ENCODE results near the gene CORO2B.

Gene CORO2B

GRCh38 chr15:68636256-68636655 is 57.5 kb downstream of the CORO2B start:
- TF ChIP-seq ZNF8 (CRISPR knock-in tag; IDR thresholded peaks at IDR 0.05) (no peak), TOX (CRISPR knock-in tag; IDR thresholded peaks at IDR 0.05; ENCODE audit: borderline replicate concordance) (no peak), PPARA (CRISPR knock-in tag; IDR thresholded peaks at IDR 0.05; ENCODE audit: borderline replicate concordance) (no peak), TCF4 (CRISPR knock-in tag; IDR thresholded peaks at IDR 0.05; ENCODE audit: borderline replicate concordance) (no peak), ZFP30 (CRISPR knock-in tag; IDR thresholded peaks at IDR 0.05) (no peak)
- ATAC-seq, result no peak

- ATAC-seq, result no peak
- no peak for TF ChIP-seq CSRNP3 (CRISPR knock-in tag; IDR thresholded peaks at IDR 0.05)
- TF ChIP-seq POU6F1 (CRISPR knock-in tag; IDR thresholded peaks at IDR 0.05; ENCODE audit: borderline replicate concordance, low read depth), result no peak
- no peak for TF ChIP-seq ZFP30 (CRISPR knock-in tag; IDR thresholded peaks at IDR 0.05)
- no peak for TF ChIP-seq PPARA (CRISPR knock-in tag; IDR thresholded peaks at IDR 0.05; ENCODE audit: borderline replicate concordance)
- TF ChIP-seq PATZ1 (CRISPR knock-in tag; IDR thresholded peaks at IDR 0.05; ENCODE audit: borderline replicate concordance), result no peak
- no peak for TF ChIP-seq TSHZ2 (CRISPR knock-in tag; IDR thresholded peaks at IDR 0.05)
- no peak for TF ChIP-seq ZNF70 (CRISPR knock-in tag; IDR thresholded peaks at IDR 0.05)
- no peak for TF ChIP-seq CSDC2 (CRISPR knock-in tag; IDR thresholded peaks at IDR 0.05)
- no peak for TF ChIP-seq ZFP3 (CRISPR knock-in tag; IDR thresholded peaks at IDR 0.05)
- no peak for TF ChIP-seq ZC3H10 (CRISPR knock-in tag; IDR thresholded peaks at IDR 0.05)
- no peak for TF ChIP-seq ZNF565 (CRISPR knock-in tag; conservative IDR thresholded peaks at IDR 0.05; ENCODE audit: low read depth)
- no peak for TF ChIP-seq CREB5 (CRISPR knock-in tag; IDR thresholded peaks at IDR 0.05; ENCODE audit: low read depth)
Observed at GRCh38 chr15:68637767-68638404, 59.1 kb downstream of the CORO2B start.

GRCh38 chr15:68638953-68639515 is 60.2 kb downstream of the CORO2B start:
- no peak for ATAC-seq
- no peak for TF ChIP-seq RARB (CRISPR knock-in tag; IDR thresholded peaks at IDR 0.05)

- no peak for ATAC-seq
- TF ChIP-seq POU6F1 (CRISPR knock-in tag; IDR thresholded peaks at IDR 0.05; ENCODE audit: borderline replicate concordance, low read depth) (no peak), CSRNP3 (CRISPR knock-in tag; IDR thresholded peaks at IDR 0.05) (no peak), CSDC2 (CRISPR knock-in tag; IDR thresholded peaks at IDR 0.05) (no peak), OSR1 (CRISPR knock-in tag; IDR thresholded peaks at IDR 0.05) (no peak), ZFP3 (CRISPR knock-in tag; IDR thresholded peaks at IDR 0.05) (no peak), ISL1 (CRISPR knock-in tag; IDR thresholded peaks at IDR 0.05) (no peak), CREB5 (CRISPR knock-in tag; IDR thresholded peaks at IDR 0.05; ENCODE audit: low read depth) (no peak), RARB (CRISPR knock-in tag; IDR thresholded peaks at IDR 0.05) (no peak), ZNF565 (CRISPR knock-in tag; conservative IDR thresholded peaks at IDR 0.05; ENCODE audit: low read depth) (no peak), ZFP30 (CRISPR knock-in tag; IDR thresholded peaks at IDR 0.05) (no peak), ZNF70 (CRISPR knock-in tag; IDR thresholded peaks at IDR 0.05) (no peak), ZC3H10 (CRISPR knock-in tag; IDR thresholded peaks at IDR 0.05) (no peak)
Observed at GRCh38 chr15:68639926-68640600, 61.3 kb downstream of the CORO2B start.

Data from SK-N-SH treated with all-trans-retinoic acid at 6 μM for 48 hours (cell line).